ENCODE data around the gene KDM1A. TPM values are rescaled to one million over a fixed set of nuclear protein-coding genes. Genes with fewer than 3 reads are reported as not detected.

Gene KDM1A
- total and polyA plus RNA-seq, 3 experiments from 2014 or later: 49.4 to 59.9 (median 57.5) TPM

- no peaks in the 10 kb centered on the region for H3K9me3 ChIP-seq (ENCODE audit: low read length)
- peak overlapping the region in 2 of 7 donors; percentile 15 to 52 for H3K4me3 Mint-ChIP-seq
- CTCF ChIA-PET: interaction anchor here (4.9 kb wide), 1 partner anchor 67 kb away, joined by 29 read pairs; no protein-coding TSS in a partner anchor
- peak overlapping the region; percentile 27 for H3K27ac ChIP-seq (ENCODE audit: low read depth, low read length)
- no peak overlapping the region for H3K4me3 ChIP-seq (ENCODE audit: low read length)
- no peaks in the 10 kb centered on the region for H3K36me3 Mint-ChIP-seq
- H3K27me3 Mint-ChIP-seq: peaks cover 0 to 3% of the 10 kb centered on the region in 2 donors
- no peak for DNase-seq
- no peaks in the 10 kb centered on the region for H3K9me3 Mint-ChIP-seq
- peaks cover 61 to 76% (median 67%) of the 10 kb centered on the region in 3 donors for H3K4me1 Mint-ChIP-seq
- POLR2A ChIA-PET: interaction anchor here (0.6 kb wide), 1 partner anchor 734 kb away, joined by 3 read pairs; no protein-coding TSS in a partner anchor
- H3K27me3 ChIP-seq (ENCODE audit: insufficient read depth, low read length, poor library complexity, severe bottlenecking): no peaks in the 10 kb centered on the region
- peaks cover 55% of the 10 kb centered on the region for H3K4me1 ChIP-seq (ENCODE audit: insufficient read depth, low read length)
- H3K27ac Mint-ChIP-seq: peak overlapping the region in 5 of 8 donors; percentile 19 to 82 (median 55)
- no peaks in the 10 kb centered on the region for H3K36me3 ChIP-seq (ENCODE audit: insufficient read depth, low read length)
Measured at GRCh38 chr1:23116921-23117699, 97.8 kb downstream of the KDM1A start.

GRCh38 chr1:23118407-23118806, 99.1 kb downstream of the KDM1A start:
- ChIA-PET POLR2A (interaction anchor here (0.6 to 1.9 kb wide), 4 partner anchors 10 to 49 kb away, joined by 3 to 10 read pairs (median 4); no protein-coding TSS in a partner anchor), CTCF (interaction anchor here (1.0 to 4.9 kb wide), 6 partner anchors 7 to 66 kb away, joined by 4 to 29 read pairs (median 9); no protein-coding TSS in a partner anchor)
- H3K36me3 ChIP-seq (ENCODE audit: insufficient read depth, low read length): no peaks in the 10 kb centered on the region
- Mint-ChIP-seq H3K36me3 (peaks cover 0 to 3% (median 0%) of the 10 kb centered on the region in 3 donors), H3K27me3 (peaks cover 0 to 3% of the 10 kb centered on the region in 2 donors), H3K27ac (peak overlapping the region; percentile 91 to 99 (median 94)), H3K4me1 (peaks cover 55 to 74% (median 68%) of the 10 kb centered on the region in 3 donors), H3K9me3 (no peaks in the 10 kb centered on the region), H3K4me3 (peak overlapping the region; percentile 58 to 88 (median 75))
- peak overlapping the region; percentile 88 for H3K27ac ChIP-seq (ENCODE audit: low read depth, low read length)
- H3K9me3 ChIP-seq (ENCODE audit: low read length): no peaks in the 10 kb centered on the region
- DNase-seq: no peak
- H3K4me3 ChIP-seq (ENCODE audit: low read length): no peak overlapping the region
- peaks cover 48% of the 10 kb centered on the region for H3K4me1 ChIP-seq (ENCODE audit: insufficient read depth, low read length)
- H3K27me3 ChIP-seq (ENCODE audit: insufficient read depth, low read length, poor library complexity, severe bottlenecking): no peaks in the 10 kb centered on the region

GRCh38 chr1:23118957-23119792, 99.9 kb downstream of the KDM1A start:
- H3K4me1 Mint-ChIP-seq: peaks cover 55 to 77% (median 70%) of the 10 kb centered on the region in 3 donors
- H3K27ac ChIP-seq (ENCODE audit: low read depth, low read length): peak overlapping the region; percentile 88
- H3K27me3 ChIP-seq (ENCODE audit: insufficient read depth, low read length, poor library complexity, severe bottlenecking): no peaks in the 10 kb centered on the region
- H3K36me3 ChIP-seq (ENCODE audit: insufficient read depth, low read length): no peaks in the 10 kb centered on the region
- peaks cover 0 to 3% (median 0%) of the 10 kb centered on the region in 3 donors for H3K36me3 Mint-ChIP-seq
- DNase-seq: peak in 4 of 5 donors; percentile 8 to 80 (median 56)
- no peaks in the 10 kb centered on the region for H3K9me3 ChIP-seq (ENCODE audit: low read length)
- H3K9me3 Mint-ChIP-seq: no peaks in the 10 kb centered on the region
- H3K27ac Mint-ChIP-seq: peak overlapping the region; percentile 91 to 99 (median 94)
- H3K4me3 ChIP-seq (ENCODE audit: low read length): peak overlapping the region; percentile 52
- peaks cover 0 to 3% of the 10 kb centered on the region in 2 donors for H3K27me3 Mint-ChIP-seq
- ChIA-PET POLR2A (interaction anchor here (0.6 to 1.9 kb wide), 6 partner anchors 11 to 50 kb away, joined by 3 to 10 read pairs (median 4); no protein-coding TSS in a partner anchor), CTCF (interaction anchor here (1.0 to 4.9 kb wide), 7 partner anchors 8 to 65 kb away, joined by 4 to 29 read pairs (median 5); no protein-coding TSS in a partner anchor)
- H3K4me1 ChIP-seq (ENCODE audit: insufficient read depth, low read length): peaks cover 49% of the 10 kb centered on the region
- H3K4me3 Mint-ChIP-seq: peak overlapping the region; percentile 58 to 88 (median 75)

DNA sequence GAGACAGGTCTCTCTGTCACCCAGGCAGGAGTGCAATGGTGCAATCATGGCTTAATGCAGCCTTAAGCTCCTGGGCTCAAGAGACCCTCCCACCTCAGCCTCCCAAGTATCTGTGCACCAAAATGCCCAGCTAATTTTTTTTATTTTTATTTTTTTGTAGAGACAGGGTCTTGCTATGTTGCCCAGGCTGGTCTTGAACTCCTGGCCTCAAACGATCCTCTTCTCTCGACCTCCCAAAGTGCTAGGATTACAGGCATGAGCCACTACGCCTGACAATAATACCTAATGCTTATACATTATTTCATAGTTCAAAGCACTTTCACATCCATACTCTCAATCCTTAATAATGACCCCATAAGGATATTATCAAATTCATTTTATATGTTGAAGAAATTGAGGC, 101.1 kb downstream of the KDM1A start:
- Mint-ChIP-seq H3K4me3 (peak overlapping the region in 2 of 7 donors; percentile 23 to 54), H3K27ac (peak overlapping the region in 7 of 8 donors; percentile 24 to 99 (median 84)), H3K27me3 (peaks cover 0 to 3% of the 10 kb centered on the region in 2 donors), H3K36me3 (peaks cover 0 to 3% (median 0%) of the 10 kb centered on the region in 3 donors), H3K9me3 (no peaks in the 10 kb centered on the region), H3K4me1 (peaks cover 54 to 78% (median 71%) of the 10 kb centered on the region in 3 donors)
- no peak for DNase-seq
- ChIA-PET POLR2A (interaction anchor here (1.4 to 1.9 kb wide), 2 partner anchors 18 to 20 kb away, joined by 7 to 10 read pairs; no protein-coding TSS in a partner anchor), CTCF (interaction anchor here (0.6 to 4.9 kb wide), 6 partner anchors 17 to 64 kb away, joined by 4 to 29 read pairs (median 9); no protein-coding TSS in a partner anchor)
- peaks cover 45% of the 10 kb centered on the region for H3K4me1 ChIP-seq (ENCODE audit: insufficient read depth, low read length)
- no peak overlapping the region for H3K4me3 ChIP-seq (ENCODE audit: low read length)
- H3K36me3 ChIP-seq (ENCODE audit: insufficient read depth, low read length): no peaks in the 10 kb centered on the region
- no peaks in the 10 kb centered on the region for H3K27me3 ChIP-seq (ENCODE audit: insufficient read depth, low read length, poor library complexity, severe bottlenecking)
- H3K9me3 ChIP-seq (ENCODE audit: low read length): no peaks in the 10 kb centered on the region
- H3K27ac ChIP-seq (ENCODE audit: low read depth, low read length): peak overlapping the region; percentile 88

DNA sequence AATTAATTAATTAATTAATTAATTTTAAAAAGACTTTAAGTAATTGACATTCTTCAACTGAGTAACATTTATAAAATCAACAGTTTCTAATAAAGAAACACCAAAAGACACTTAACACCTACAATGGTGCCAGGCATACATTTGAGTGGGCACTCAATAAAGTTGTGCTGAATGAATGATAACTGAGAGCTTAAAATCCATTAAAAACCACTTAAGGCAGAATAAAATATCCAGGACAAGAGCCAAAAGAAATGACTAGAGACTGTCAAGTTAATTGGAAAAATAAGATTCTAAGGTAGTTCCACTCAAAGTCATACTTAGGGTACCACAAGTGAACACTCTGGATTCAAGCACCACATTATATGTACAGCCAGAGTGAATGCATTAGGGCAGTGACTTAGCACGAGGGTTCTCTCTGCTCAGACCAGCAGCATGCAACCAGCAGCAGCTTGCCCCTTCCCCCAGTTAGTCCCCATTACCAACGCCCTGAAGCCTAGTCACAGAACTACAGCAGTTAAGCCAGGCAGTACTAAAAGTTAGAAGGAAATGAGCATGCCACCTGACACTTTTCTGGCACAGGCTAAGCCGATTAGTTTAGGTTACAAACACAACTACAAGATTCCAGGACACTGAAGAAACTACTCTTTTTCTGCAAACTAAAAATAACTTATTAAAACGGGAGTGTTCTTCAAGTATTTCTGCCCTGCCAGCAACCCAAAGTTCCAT, 102.9 kb downstream of the KDM1A start:
- POLR2A ChIA-PET: interaction anchor here (0.9 kb wide), 1 partner anchor 11 kb away, joined by 3 read pairs; no protein-coding TSS in a partner anchor
- CTCF ChIA-PET: interaction anchor here (1.4 kb wide), 3 partner anchors 19 to 62 kb away, joined by 4 to 5 read pairs (median 5); no protein-coding TSS in a partner anchor
- no peaks in the 10 kb centered on the region for H3K9me3 Mint-ChIP-seq

DNA sequence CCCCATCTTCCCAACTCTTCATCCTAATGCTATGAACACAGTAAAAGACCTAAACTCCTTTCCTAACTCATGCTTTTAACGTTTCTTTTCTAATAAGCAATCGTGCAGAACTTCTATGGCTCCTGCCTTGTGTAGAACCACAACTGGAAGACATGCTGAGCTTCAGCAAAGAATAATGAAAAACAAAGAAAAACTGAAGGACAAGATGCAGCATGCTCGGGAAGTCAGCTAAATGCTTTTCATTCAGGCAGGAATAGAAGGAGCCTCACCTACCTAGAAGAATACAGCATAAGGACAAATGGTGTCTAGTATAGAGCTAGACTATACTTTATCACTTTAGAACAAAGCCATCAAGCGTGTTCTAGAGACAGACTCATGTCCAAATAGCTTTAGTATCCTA, 103.5 kb downstream of the KDM1A start:
- peaks cover 50 to 72% (median 62%) of the 10 kb centered on the region in 3 donors for H3K4me1 Mint-ChIP-seq
- ChIA-PET POLR2A (interaction anchor here (0.9 kb wide), 1 partner anchor 12 kb away, joined by 3 read pairs; no protein-coding TSS in a partner anchor), CTCF (interaction anchor here (1.4 kb wide), 1 partner anchor 62 kb away, joined by 5 read pairs; no protein-coding TSS in a partner anchor)

More for the DNA sequence above, 102.9 kb downstream of the KDM1A start:
- H3K4me3 Mint-ChIP-seq: no peak overlapping the region
- H3K4me3 ChIP-seq (ENCODE audit: low read length): no peak overlapping the region
- peaks cover 53 to 77% (median 67%) of the 10 kb centered on the region in 3 donors for H3K4me1 Mint-ChIP-seq
- peaks cover 0 to 3% (median 0%) of the 10 kb centered on the region in 3 donors for H3K36me3 Mint-ChIP-seq
- peak overlapping the region; percentile 10 for H3K27ac ChIP-seq (ENCODE audit: low read depth, low read length)
- no peak for DNase-seq
- peaks cover 37% of the 10 kb centered on the region for H3K4me1 ChIP-seq (ENCODE audit: insufficient read depth, low read length)
- H3K36me3 ChIP-seq (ENCODE audit: insufficient read depth, low read length): no peaks in the 10 kb centered on the region
- H3K27me3 Mint-ChIP-seq: peaks cover 0 to 3% of the 10 kb centered on the region in 2 donors
- no peaks in the 10 kb centered on the region for H3K27me3 ChIP-seq (ENCODE audit: insufficient read depth, low read length, poor library complexity, severe bottlenecking)
- H3K27ac Mint-ChIP-seq: peak overlapping the region in 5 of 8 donors; percentile 10 to 91 (median 12)
- no peaks in the 10 kb centered on the region for H3K9me3 ChIP-seq (ENCODE audit: low read length)

More for the DNA sequence above, 103.5 kb downstream of the KDM1A start:
- Histone ChIP-seq H3K36me3 (ENCODE audit: insufficient read depth, low read length) (no peaks in the 10 kb centered on the region), H3K27me3 (ENCODE audit: insufficient read depth, low read length, poor library complexity, severe bottlenecking) (no peaks in the 10 kb centered on the region), H3K4me1 (ENCODE audit: insufficient read depth, low read length) (peaks cover 32% of the 10 kb centered on the region), H3K27ac (ENCODE audit: low read depth, low read length) (peak overlapping the region; percentile 10), H3K4me3 (ENCODE audit: low read length) (no peak overlapping the region), H3K9me3 (ENCODE audit: low read length) (no peaks in the 10 kb centered on the region)
- Mint-ChIP-seq H3K27ac (peak overlapping the region in 5 of 8 donors; percentile 11 to 91 (median 72)), H3K4me3 (no peak overlapping the region), H3K9me3 (no peaks in the 10 kb centered on the region), H3K36me3 (peaks cover 0 to 3% (median 0%) of the 10 kb centered on the region in 3 donors), H3K27me3 (peaks cover 0 to 3% of the 10 kb centered on the region in 2 donors)
- no peak for DNase-seq
